ENCODE results near the gene SYNRG. TPM values are rescaled to one million over a fixed set of nuclear protein-coding genes. Genes with fewer than 3 reads are reported as not detected.
A peak's percentile ranks its signal among the peaks of the same experiment; 100 is the strongest.

Gene SYNRG
- total and polyA plus RNA-seq, 2 of the 13 experiments (the other 11 are each of a cell fraction or from before 2014, with no cell fraction given), result 7.3 to 8.7 TPM

DNA sequence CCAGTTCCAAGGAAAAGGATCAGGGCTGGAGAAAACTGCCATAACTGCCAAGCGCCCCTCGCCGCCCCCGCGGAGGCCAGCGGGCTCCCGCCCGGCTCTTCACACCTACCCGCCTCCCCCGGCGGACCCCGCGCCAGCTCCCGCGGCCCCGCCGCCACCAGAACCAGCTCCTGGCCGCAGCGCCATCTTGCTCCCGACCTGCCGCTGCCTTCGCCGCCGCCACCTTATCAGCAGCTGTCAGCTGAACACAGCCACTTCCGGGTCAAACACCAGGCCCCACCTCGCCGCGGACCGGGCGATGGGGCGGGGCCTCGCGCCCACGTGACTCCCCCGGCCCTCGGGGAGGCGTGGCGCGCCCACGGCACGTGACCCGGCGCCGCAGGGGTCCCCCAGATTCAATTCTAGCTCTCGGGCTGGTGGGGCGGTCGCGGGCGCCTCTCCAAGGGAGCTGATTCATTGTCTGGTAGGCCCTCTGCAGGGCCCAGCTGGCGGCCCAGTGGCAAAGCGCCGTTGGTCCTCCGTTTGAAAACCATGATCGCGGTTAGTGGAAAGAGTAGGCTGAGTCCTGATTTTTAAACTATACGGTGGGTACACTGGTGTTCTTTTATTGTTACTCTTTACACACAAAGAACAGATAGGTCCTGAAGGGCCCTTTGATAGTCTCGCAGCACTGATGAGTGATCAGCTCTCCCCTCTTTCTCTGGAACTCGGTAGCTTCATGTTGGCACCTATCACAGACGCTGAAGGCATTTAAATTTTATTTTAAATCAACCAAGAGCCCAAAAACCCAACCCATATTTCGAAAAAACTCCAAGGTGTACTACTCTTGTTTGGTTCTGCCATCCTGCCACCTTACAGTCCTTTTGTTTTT, at the start of gene SYNRG (continued):
- TF ChIP-seq, protein P1, sequence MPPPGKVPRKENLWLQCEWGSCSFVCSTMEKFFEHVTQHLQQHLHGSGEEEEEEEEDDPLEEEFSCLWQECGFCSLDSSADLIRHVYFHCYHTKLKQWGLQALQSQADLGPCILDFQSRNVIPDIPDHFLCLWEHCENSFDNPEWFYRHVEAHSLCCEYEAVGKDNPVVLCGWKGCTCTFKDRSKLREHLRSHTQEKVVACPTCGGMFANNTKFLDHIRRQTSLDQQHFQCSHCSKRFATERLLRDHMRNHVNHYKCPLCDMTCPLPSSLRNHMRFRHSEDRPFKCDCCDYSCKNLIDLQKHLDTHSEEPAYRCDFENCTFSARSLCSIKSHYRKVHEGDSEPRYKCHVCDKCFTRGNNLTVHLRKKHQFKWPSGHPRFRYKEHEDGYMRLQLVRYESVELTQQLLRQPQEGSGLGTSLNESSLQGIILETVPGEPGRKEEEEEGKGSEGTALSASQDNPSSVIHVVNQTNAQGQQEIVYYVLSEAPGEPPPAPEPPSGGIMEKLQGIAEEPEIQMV (CRISPR knock-in tag; IDR thresholded peaks at IDR 0.05; ENCODE audit: low read depth), result peak; percentile 98
- TF ChIP-seq TOE1 (CRISPR knock-in tag; IDR thresholded peaks at IDR 0.05), result peak; percentile 58; the same call in 1 of the 2 replicates
- TF ChIP-seq, protein P2, sequence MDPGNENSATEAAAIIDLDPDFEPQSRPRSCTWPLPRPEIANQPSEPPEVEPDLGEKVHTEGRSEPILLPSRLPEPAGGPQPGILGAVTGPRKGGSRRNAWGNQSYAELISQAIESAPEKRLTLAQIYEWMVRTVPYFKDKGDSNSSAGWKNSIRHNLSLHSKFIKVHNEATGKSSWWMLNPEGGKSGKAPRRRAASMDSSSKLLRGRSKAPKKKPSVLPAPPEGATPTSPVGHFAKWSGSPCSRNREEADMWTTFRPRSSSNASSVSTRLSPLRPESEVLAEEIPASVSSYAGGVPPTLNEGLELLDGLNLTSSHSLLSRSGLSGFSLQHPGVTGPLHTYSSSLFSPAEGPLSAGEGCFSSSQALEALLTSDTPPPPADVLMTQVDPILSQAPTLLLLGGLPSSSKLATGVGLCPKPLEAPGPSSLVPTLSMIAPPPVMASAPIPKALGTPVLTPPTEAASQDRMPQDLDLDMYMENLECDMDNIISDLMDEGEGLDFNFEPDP (CRISPR knock-in tag; conservative IDR thresholded peaks at IDR 0.05), result 0 out of 2 replicates have a peak, but pooled peaks have one; percentile 69
- TF ChIP-seq, protein P3, sequence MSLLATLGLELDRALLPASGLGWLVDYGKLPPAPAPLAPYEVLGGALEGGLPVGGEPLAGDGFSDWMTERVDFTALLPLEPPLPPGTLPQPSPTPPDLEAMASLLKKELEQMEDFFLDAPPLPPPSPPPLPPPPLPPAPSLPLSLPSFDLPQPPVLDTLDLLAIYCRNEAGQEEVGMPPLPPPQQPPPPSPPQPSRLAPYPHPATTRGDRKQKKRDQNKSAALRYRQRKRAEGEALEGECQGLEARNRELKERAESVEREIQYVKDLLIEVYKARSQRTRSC (CRISPR knock-in tag; IDR thresholded peaks at IDR 0.05; ENCODE audit: low read depth), result no peak
- peak; percentile 43; the same call in 1 of the 2 replicates for TF ChIP-seq CBX5 (CRISPR knock-in tag; IDR thresholded peaks at IDR 0.05; ENCODE audit: borderline replicate concordance)
- TF ChIP-seq NR2F2 (IDR thresholded peaks at IDR 0.05; ENCODE audit: borderline replicate concordance, low read depth), result no peak
- peak; percentile 56 for TF ChIP-seq ZNF143 (CRISPR knock-in tag; IDR thresholded peaks at IDR 0.05)
- TF ChIP-seq, protein P4, sequence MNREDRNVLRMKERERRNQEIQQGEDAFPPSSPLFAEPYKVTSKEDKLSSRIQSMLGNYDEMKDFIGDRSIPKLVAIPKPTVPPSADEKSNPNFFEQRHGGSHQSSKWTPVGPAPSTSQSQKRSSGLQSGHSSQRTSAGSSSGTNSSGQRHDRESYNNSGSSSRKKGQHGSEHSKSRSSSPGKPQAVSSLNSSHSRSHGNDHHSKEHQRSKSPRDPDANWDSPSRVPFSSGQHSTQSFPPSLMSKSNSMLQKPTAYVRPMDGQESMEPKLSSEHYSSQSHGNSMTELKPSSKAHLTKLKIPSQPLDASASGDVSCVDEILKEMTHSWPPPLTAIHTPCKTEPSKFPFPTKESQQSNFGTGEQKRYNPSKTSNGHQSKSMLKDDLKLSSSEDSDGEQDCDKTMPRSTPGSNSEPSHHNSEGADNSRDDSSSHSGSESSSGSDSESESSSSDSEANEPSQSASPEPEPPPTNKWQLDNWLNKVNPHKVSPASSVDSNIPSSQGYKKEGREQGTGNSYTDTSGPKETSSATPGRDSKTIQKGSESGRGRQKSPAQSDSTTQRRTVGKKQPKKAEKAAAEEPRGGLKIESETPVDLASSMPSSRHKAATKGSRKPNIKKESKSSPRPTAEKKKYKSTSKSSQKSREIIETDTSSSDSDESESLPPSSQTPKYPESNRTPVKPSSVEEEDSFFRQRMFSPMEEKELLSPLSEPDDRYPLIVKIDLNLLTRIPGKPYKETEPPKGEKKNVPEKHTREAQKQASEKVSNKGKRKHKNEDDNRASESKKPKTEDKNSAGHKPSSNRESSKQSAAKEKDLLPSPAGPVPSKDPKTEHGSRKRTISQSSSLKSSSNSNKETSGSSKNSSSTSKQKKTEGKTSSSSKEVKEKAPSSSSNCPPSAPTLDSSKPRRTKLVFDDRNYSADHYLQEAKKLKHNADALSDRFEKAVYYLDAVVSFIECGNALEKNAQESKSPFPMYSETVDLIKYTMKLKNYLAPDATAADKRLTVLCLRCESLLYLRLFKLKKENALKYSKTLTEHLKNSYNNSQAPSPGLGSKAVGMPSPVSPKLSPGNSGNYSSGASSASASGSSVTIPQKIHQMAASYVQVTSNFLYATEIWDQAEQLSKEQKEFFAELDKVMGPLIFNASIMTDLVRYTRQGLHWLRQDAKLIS (CRISPR knock-in tag; IDR thresholded peaks at IDR 0.05), result no peak
- TF ChIP-seq ZNF335 (CRISPR knock-in tag; IDR thresholded peaks at IDR 0.05), result 0 out of 2 replicates have a peak, but pooled peaks have one; percentile 26
- TF ChIP-seq, protein P5, sequence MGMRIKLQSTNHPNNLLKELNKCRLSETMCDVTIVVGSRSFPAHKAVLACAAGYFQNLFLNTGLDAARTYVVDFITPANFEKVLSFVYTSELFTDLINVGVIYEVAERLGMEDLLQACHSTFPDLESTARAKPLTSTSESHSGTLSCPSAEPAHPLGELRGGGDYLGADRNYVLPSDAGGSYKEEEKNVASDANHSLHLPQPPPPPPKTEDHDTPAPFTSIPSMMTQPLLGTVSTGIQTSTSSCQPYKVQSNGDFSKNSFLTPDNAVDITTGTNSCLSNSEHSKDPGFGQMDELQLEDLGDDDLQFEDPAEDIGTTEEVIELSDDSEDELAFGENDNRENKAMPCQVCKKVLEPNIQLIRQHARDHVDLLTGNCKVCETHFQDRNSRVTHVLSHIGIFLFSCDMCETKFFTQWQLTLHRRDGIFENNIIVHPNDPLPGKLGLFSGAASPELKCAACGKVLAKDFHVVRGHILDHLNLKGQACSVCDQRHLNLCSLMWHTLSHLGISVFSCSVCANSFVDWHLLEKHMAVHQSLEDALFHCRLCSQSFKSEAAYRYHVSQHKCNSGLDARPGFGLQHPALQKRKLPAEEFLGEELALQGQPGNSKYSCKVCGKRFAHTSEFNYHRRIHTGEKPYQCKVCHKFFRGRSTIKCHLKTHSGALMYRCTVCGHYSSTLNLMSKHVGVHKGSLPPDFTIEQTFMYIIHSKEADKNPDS (CRISPR knock-in tag; IDR thresholded peaks at IDR 0.05), result no peak
- TF ChIP-seq ZNF772 (CRISPR knock-in tag; IDR thresholded peaks at IDR 0.05), result 0 out of 2 replicates have a peak, but pooled peaks have one; percentile 22
- peak; percentile 59; the same call in 1 of the 2 replicates for TF ChIP-seq ESRRA (CRISPR knock-in tag; IDR thresholded peaks at IDR 0.05; ENCODE audit: low read depth)
- TF ChIP-seq ZNF790 (CRISPR knock-in tag; IDR thresholded peaks at IDR 0.05; ENCODE audit: borderline replicate concordance), result no peak; the same call in 1 of the 2 replicates
- no peak for TF ChIP-seq RORA (CRISPR knock-in tag; IDR thresholded peaks at IDR 0.05)
- TF ChIP-seq ZNF614 (CRISPR knock-in tag; IDR thresholded peaks at IDR 0.05; ENCODE audit: borderline replicate concordance), result peak; percentile 60; the same call in 1 of the 2 replicates
- TF ChIP-seq SETDB1 (CRISPR knock-in tag; IDR thresholded peaks at IDR 0.05; ENCODE audit: borderline replicate concordance), result no peak

Measured in HepG2 (cell line).